HG02981 (cell line): ENCODE data around the gene TGIF2.
"Not testable (repeated sequence)": the region's sequence is repeated elsewhere in the genome, so short reads cannot be mapped to it uniquely, and the experiment has no call there.

ENCODE experiments used
- ATAC-seq: cut with Tn5 transposase; IDR thresholded peaks from one replicate; pipeline ENCODE4 v1.9.1; 2021; ENCODE audit warnings: mild to moderate bottlenecking, moderate library complexity; ENCODE audit not compliant: unreplicated experiment

The TGIF2 gene

GRCh38 chr20:36607586-36608387, 34.4 kb downstream of the TGIF2 start:
- ATAC-seq: no peak

GRCh38 chr20:36608388-36608728, 35.0 kb downstream of the TGIF2 start:
- not testable (repeated sequence) for ATAC-seq

- no peak for ATAC-seq
Measured at GRCh38 chr20:36611625-36612024, 38.2 kb downstream of the TGIF2 start.

GRCh38 chr20:36613974-36614373, 40.6 kb downstream of the TGIF2 start:
- no peak for ATAC-seq

GRCh38 chr20:36614781-36615557, 41.6 kb downstream of the TGIF2 start:
- no peak for ATAC-seq

GRCh38 chr20:36620917-36621316, 47.5 kb downstream of the TGIF2 start:
- ATAC-seq: no peak

- no peak for ATAC-seq
Measured at GRCh38 chr20:36623444-36623843, 50.0 kb downstream of the TGIF2 start.

- ATAC-seq: no peak
Measured at GRCh38 chr20:36624068-36624943, 50.9 kb downstream of the TGIF2 start.

GRCh38 chr20:36624944-36625324, 51.5 kb downstream of the TGIF2 start:
- no peak for ATAC-seq

GRCh38 chr20:36628076-36628475, 54.7 kb downstream of the TGIF2 start:
- no peak for ATAC-seq

GRCh38 chr20:36629719-36630681, 56.6 kb downstream of the TGIF2 start:
- ATAC-seq: peak; percentile 66

- ATAC-seq: no peak
Measured at GRCh38 chr20:36631646-36632045, 58.2 kb downstream of the TGIF2 start.

GRCh38 chr20:36632147-36632486, 58.7 kb downstream of the TGIF2 start:
- ATAC-seq: no peak

- ATAC-seq: no peak
Measured at GRCh38 chr20:36632487-36633284, 59.3 kb downstream of the TGIF2 start.

GRCh38 chr20:36633285-36633772, 59.9 kb downstream of the TGIF2 start:
- no peak for ATAC-seq

GRCh38 chr20:36634342-36634741, 60.9 kb downstream of the TGIF2 start:
- ATAC-seq: no peak

- not testable (repeated sequence) for ATAC-seq
Measured at GRCh38 chr20:36638876-36639400, 65.5 kb downstream of the TGIF2 start.

- ATAC-seq: no peak
Measured at GRCh38 chr20:36641506-36641843, 68.1 kb downstream of the TGIF2 start.

- no peak for ATAC-seq
Measured at GRCh38 chr20:36642136-36642535, 68.7 kb downstream of the TGIF2 start.
